Erythroblast (primary cell): Measurements from ENCODE around the gene SCPEP1.
A peak's percentile ranks its signal among the peaks of the same experiment; 100 is the strongest.
"Not testable (repeated sequence)": the region's sequence is repeated elsewhere in the genome, so short reads cannot be mapped to it uniquely, and the experiment has no call there.

Experiments
- DNase-seq, 2 experiments: peaks; one replicate each; lab custom pipeline; 2025; lab: John Stamatoyannopoulos, UW
- GATA1 ChIP-seq: IDR thresholded peaks from 2 replicates; pipeline ENCODE4 v1.6.1; 2011; ENCODE audit warnings: low read depth, mild to moderate bottlenecking, control low read depth, low read length, moderate library complexity
- POLR2A ChIP-seq: IDR thresholded peaks from 2 replicates; pipeline ENCODE4 v1.6.1; 2011; ENCODE audit warnings: mild to moderate bottlenecking, low read length

Gene SCPEP1

DNA sequence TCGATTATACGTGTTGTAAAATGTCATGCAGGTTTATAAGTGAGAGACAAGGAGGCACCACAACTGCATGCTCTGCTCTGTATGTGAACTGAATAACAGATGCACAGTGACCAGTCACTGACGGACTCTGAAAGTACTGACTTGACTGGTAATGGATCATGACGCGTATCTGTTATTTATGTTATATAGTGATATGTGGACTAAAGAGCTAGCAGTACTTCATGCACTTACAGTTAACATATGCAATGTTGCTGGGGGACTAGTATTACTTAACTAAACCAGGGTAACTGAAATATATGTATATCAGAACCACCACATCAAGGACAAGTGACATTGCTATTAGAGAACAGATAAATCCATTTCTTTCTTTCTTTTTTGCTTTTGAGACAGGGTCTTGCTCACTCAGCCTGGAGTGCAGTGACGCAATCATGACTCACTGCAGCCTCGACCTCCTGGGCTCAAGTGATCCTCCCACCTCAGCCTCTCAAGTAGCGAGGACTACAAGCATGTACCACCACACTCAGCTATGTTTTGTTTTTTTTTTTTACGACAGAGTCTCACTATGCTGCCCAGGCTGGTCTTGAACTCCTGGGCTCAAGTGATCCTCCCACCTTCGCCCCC lies 34.3 kb upstream of the SCPEP1 start:
- DNase-seq, result peak in 1 of 2 experiments; percentile 16
- no peak for TF ChIP-seq POLR2A

- DNase-seq, result no peak
- TF ChIP-seq GATA1, result no peak
These were observed 31.9 kb upstream of the SCPEP1 start for GRCh38 chr17:56945938-56946505.

DNA sequence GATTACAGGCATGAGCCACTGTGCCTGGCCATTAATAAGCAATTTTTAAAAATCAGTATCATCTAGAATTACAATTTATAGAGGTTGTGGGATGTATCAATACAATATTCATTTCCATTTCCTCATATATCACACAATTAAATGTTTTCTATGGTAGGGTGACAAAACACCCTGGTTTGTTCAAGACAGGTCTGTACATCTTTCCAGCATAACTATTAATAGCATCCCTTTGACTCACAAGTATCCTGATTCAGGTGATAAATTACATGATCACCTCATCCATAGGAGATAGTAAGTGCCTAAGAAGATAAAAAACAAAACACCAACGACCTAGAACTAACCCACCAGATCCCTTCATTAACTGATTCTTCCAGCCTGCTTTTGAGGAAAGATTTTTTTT lies 30.2 kb upstream of the SCPEP1 start:
- TF ChIP-seq POLR2A (no peak), GATA1 (no peak)
- DNase-seq, result no peak

GRCh38 chr17:56948491-56948890 lies 29.4 kb upstream of the SCPEP1 start:
- TF ChIP-seq GATA1 (no peak), POLR2A (no peak)
- no peak for DNase-seq

- DNase-seq, result no peak
- no peak for TF ChIP-seq GATA1
- TF ChIP-seq POLR2A, result no peak
These were observed 28.3 kb upstream of the SCPEP1 start for GRCh38 chr17:56949595-56949994.

GRCh38 chr17:56956992-56957391 lies 20.9 kb upstream of the SCPEP1 start:
- no peak for TF ChIP-seq POLR2A
- no peak for TF ChIP-seq GATA1
- DNase-seq, result no peak

GRCh38 chr17:56960596-56961538 lies 17.1 kb upstream of the SCPEP1 start, which contains the start of gene COIL:
TSS of gene COIL (minus strand) at chr17:56961050. CDS start at chr17:56961019, 31 bp downstream.
- DNase-seq, result peak; percentile 94 to 96
- peak; percentile 74 for TF ChIP-seq POLR2A
- TF ChIP-seq GATA1, result no peak

GRCh38 chr17:56965241-56965640 lies 12.7 kb upstream of the SCPEP1 start:
- not testable (repeated sequence) for DNase-seq

DNA sequence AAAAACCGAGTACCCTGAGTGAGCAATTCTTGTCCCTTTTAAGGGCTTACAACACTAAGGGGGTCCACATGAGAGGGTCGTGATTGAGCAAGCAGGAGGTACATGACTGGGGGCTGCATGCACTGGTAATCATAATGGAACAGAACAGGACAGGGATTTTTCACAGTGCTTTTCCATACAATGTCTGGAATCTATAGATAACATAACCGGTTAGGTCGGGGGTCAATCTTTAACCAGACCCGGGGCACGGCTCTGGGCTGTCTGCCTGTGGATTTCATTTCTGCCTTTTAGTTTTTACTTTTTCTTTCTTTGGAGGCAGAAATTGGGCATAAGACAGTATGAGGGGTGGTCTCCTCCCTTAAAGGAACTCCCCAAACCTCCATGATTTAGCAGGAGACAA lies 12.2 kb upstream of the SCPEP1 start:
- not testable (repeated sequence) for DNase-seq

- no peak for DNase-seq
- TF ChIP-seq POLR2A, result no peak
- no peak for TF ChIP-seq GATA1
These were observed 11.6 kb upstream of the SCPEP1 start for GRCh38 chr17:56966338-56966737.

DNA sequence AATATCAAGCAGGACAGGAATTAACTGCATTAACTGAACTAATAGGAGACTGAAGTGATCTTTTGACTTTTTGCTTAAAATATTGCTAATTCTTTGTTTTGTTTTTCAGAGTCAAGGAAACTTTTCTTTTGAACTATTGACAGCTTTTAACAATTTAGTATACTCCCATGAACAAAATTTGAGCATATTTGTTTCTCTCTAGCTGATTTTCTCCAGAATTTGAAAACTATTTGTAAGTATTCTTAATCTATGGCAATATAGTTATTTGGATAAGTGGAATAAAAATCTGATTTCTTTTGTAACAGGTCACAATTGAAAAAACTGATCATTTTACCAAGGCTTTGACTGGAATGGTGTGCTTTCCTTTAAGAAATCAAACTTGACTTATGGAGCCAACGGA lies 7.0 kb upstream of the SCPEP1 start:
- DNase-seq, result no peak
- TF ChIP-seq POLR2A, result no peak
- TF ChIP-seq GATA1, result no peak

DNA sequence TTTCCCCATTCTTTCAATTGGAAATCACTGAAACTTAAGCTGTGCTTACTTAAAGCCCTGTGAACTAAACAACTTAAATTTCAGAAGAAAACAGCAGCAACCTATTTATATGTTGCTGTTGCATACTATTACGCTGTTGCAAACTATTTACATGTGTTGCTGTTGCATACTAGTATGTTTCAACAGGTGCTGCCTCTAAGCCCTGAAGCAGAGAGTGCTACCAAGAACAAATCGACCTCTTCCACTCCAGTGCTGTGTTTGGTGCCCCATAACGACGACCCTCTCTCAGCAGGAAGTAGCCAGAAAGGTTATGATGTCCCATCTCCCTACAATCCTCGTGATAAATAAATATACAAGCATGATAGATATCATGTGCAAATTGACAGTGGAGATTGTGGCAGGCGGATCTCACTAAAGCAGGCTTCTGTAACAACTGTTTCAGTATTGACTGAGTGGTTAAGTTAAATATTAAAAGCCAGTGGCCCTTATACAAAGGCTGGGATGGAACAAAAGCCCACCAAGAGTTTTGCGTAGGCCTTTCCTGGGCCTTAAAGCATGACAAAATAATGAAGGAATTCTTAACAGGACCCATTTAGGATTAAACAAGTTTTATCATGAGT lies 5.7 kb upstream of the SCPEP1 start:
- DNase-seq, result no peak
- TF ChIP-seq GATA1 (no peak), POLR2A (no peak)

DNA sequence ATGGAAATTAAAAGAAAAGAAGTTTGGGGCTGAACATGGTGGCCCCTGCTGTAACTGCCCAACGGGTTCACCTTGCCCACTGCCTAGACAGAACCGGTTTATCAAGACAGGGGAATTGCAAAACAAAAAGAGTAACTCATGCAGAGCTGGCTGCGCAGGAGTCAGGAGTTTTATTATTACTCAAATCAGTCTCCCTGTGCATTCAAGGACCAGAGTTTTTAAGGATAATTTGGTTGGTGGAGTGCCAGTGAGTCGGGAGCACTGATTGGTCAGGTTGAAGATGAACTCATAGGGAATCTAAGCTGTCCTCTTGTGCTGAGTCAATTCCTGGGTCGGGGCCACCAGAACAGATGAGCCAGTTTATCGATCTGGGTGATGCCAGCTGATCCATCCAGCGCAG lies 4.4 kb upstream of the SCPEP1 start:
- no peak for DNase-seq
- TF ChIP-seq GATA1 (no peak), POLR2A (no peak)

DNA sequence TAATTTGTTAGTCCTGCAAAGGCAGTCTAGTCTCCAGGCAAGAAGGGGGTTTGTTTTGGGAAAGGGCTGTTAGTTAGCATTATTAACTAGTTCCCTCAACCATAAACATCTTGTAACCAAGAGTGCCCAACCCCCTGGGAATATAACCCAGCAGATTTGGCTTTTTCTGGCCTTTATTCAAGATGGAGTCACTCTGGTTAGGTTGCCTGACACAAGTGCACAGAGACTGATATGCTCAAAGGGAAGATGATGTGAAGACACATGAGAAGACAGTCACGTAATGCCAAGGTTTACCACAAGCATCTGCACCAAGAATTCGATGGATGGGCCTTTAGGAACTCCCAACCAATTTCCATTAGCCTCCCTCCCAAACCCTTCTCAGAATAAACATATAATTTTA lies 3.9 kb upstream of the SCPEP1 start:
- TF ChIP-seq GATA1 (no peak), POLR2A (no peak)
- DNase-seq, result no peak

- DNase-seq, result no peak
- no peak for TF ChIP-seq POLR2A
- no peak for TF ChIP-seq GATA1
These were observed 2.3 kb upstream of the SCPEP1 start for GRCh38 chr17:56975656-56976055.
